TTC549 (cell line): ENCODE measurements around the gene KRT6C.
"Not testable (repeated sequence)": the region's sequence is repeated elsewhere in the genome, so short reads cannot be mapped to it uniquely, and the experiment has no call there.

Experiments
- FAIRE-seq: peaks from 2 replicates; lab custom pipeline; 2012; peaks lifted over from hg19 to GRCh38; lab: Jason Lieb, UNC

The KRT6C gene

DNA sequence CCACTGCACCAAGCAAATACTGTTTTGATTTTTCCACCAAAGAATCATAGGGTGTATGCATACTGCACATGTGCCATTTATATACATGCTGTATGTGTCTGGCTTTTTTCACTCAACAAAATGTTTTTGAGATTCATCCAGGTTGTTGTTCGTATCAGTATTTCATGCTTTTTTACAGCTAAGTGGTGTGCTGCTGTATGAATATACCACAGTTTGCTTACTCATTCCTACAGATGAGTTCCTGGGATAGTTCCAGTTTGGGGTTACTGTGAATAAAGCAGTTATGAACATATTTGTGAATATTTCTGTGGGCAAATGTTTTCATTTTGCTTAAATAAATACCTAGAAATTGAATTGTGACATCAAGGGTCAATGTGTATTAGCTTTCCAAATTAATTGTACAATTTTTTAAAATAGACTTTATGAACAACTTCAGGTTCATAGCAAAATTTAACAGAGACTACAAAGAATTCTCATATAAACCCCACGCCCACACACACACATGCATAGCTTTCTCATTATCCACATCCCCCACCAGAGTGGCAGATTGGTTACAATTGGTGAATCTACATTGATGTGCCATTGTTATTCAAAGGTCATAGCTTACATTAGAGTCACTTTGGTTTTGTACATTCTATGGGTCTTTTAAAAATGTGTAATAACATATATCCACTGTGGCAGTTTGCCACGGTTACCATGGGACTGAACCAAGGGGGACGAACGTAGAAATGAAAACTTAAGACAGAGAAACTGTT lies 26.4 kb upstream of the KRT6C start:
- FAIRE-seq, result no peak

GRCh38 chr12:52498946-52499345 lies 25.3 kb upstream of the KRT6C start:
- FAIRE-seq, result no peak

DNA sequence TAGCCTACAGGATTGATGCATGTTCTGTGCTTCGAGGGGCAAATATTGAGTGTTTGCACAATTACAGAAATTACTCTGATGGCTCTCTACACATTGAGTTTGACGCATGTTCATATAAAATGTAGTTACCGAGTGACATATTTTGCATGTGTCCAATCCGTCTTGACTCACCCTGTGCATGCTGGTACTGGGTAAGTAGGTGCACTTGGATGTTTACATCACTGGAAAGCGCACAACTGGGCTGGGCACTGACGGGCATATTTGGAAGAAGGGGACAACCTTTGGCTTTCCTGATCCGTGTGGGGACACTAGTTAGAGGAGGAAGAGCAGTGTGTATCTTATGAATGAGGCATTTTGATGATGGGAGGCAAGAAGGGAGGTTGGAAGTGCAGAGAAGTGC lies 24.4 kb upstream of the KRT6C start:
- FAIRE-seq, result no peak

DNA sequence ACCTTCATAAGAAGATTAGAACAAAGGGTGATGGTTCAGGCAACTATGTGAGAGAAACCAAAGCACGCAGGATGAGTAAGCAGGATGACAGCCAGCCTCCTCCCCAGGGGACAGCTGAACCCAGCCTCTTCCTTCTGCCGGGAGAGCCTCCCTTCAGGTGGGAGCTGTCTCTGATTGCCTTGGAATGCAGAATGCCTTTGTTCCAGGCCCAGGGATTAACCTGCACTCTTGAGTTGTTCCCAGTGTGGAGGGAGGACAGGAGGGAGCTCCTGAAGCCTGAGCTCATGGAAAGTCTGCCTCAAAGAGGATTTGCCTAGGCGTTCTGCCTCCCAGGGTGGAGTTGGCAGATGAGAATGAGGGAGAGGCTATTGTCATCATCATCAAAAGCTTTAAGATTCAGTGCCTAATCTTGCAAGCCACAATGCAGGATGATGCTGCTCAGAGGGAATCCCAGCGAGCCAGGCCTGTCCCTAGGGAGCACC lies 23.0 kb upstream of the KRT6C start:
- no peak for FAIRE-seq

GRCh38 chr12:52496054-52496453 lies 22.4 kb upstream of the KRT6C start:
- no peak for FAIRE-seq

- no peak for FAIRE-seq
These were observed 21.8 kb upstream of the KRT6C start for GRCh38 chr12:52495389-52495788.

DNA sequence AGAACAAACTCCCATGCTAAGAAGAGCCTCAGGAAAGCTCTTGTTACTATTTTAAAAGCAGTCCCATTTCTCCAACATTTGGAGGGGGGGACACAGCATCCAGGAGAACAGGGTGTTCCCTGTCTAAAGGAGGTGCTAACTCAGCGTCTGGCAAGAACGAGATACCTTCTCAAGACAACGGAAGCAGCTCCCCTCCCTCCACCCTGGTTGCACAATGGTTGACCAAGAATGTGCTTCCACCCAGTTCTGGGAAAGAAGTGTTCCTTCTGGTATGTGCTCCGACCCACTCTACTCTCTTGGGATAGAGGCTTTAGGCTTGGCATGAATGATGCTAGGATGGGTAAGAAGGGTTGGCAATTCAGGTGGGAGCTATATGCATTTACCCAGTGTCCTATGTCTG lies 20.9 kb upstream of the KRT6C start:
- no peak for FAIRE-seq

- FAIRE-seq, result no peak
These were observed 20.5 kb upstream of the KRT6C start for GRCh38 chr12:52494100-52494499.

GRCh38 chr12:52493172-52493571 lies 19.6 kb upstream of the KRT6C start, which contains the start of gene KRT6A:
TSS of gene KRT6A (minus strand) at chr12:52493257. CDS start at chr12:52493188, 69 bp downstream.
- no peak for FAIRE-seq

DNA sequence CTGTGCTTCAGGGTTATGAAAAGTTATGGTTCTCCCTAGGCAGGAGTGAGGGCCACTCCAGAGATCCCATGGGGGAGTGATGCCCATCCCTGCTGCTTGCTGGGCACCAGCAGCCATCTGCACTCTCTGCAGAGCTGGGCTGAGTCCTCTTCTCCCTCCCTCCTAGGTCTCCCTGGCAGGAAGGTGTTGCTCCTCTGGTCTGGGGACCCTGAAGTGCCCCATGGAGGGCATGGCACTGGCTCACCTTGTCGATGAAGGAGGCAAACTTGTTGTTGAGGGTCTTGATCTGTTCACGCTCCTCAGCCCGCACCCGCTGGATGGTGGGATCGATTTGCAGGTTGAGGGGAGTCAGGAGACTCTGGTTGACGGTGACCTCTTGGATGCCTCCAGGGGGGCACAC lies 18.8 kb upstream of the KRT6C start:
- not testable (repeated sequence) for FAIRE-seq

DNA sequence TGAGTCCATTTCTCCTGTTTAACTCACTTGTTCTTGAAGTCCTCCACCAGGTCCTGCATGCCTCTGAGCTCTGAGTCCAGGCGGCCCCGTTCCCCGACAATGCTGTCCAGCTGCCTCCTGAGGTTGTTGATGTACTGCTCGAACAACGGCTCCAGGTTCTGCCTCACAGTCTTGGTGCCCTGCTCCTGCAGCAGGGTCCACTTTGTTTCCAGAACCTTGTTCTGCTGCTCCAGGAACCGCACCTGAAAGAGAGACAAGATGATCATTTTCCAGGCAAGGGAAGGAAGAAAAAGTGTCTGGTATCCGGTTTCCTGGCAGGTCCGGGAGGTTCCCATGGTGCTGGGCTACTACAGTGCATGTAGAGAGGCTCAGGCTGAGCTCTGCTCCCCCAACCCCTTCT lies 17.9 kb upstream of the KRT6C start:
- FAIRE-seq, result not testable (repeated sequence)

DNA sequence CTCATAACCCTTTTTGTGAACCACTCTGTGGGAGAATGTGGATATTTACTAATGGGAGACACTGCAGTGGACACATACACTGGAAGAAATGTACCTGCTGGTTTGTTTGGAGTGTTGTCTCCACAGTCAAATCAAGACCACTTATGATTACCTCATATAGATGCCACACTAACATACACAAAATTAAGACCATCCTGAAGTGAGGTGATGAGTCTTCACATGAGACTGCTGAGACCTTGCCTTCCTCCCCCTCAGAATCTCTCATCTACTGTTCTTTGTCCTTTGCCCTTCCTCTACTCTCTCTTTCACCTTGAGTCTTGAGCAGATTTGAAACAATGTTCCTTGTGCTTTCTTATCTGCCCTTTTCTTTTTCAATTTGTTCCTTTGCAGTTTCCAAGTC lies 15.1 kb upstream of the KRT6C start:
- FAIRE-seq, result no peak

DNA sequence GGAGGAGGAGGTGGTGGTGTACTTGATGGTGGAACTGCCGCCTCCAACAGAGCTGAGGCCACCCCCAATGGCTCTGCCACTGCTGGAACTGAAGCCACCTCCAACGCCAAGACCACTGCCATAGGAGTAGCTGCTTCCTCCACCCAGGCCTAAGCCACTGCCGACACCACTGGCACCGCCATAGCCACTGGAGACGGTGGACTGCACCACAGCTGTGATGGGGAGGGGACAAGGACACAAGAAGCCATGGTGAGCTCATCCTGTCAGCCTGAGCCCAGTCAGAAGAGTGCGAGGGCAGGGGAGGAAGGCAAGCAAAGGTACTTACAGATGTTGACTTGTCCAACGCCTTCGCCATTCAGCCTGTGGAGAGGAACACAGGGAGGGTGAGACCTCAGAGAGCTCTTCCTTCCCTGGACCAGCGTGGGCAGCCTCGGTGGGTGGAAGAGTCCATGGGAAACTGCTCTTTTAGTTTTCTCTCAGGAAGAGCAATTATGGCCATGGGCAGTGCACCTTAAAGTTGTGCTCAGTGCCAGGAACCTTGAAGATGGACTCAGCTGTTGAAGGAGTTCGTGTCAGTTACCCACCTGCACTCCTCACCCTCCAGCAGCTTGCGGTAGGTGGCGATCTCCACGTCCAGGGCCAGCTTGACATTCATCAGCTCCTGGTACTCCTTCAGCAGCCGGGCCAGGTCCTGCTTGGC lies 14.3 kb upstream of the KRT6C start:
- not testable (repeated sequence) for FAIRE-seq

DNA sequence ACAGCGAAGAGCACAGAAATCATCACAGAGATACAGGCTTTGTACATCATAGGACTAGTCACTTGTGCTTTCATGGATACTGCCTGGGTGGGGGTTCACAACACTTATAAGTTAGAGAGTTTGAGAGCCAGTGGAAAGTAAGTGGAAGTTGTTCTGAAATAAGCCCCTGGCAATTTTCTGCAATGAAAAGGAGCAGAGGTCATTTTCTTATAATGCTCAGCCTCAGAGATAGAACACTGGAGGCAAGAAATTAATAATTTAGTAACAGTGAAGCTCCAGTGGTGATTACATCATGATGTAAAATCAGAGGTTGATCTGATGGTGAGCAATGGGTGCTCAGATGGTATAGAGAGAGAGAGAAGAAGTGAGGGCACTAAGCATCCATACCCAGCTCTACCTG lies 13.6 kb upstream of the KRT6C start:
- FAIRE-seq, result no peak

GRCh38 chr12:52486166-52487105 lies 12.8 kb upstream of the KRT6C start:
- no peak for FAIRE-seq

DNA sequence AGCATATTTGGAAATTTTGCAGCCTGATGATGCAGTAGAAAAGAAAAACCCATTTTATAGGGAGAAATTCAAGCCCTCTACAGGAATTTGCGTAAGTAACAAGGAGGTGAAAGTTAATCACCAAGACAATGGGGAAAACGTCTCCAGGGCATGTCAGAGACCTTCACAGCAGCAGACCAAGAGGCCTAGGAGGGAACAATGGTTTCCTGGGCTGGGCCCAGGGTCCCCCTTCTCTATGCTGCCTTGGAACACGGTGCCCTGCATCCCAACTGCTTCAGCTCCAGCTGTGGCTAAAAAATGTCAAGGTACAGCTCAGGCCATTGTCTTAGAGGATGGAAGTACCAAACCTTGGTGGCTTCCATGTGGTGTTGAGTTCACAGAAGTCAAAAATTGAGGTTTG lies 6.5 kb upstream of the KRT6C start:
- no peak for FAIRE-seq

DNA sequence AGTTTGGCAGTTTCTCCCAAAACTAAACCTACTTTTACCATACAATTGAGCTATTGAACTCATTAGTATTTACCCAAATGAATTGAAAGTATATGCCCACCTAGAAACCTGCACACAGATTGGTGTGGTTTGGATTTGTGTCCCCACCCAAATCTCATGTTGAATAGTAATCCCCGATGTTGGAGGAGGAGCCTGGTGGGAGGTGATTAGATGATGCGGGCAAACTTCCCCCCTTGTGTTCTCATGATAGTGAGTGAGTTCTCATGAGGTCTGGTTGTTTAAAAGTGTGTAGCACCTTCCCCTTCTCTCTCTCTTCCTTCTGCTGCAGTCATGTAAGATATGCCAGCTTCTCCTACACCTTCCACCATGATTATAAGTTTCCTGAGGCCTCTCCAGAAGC lies 4.0 kb upstream of the KRT6C start:
- FAIRE-seq, result no peak

DNA sequence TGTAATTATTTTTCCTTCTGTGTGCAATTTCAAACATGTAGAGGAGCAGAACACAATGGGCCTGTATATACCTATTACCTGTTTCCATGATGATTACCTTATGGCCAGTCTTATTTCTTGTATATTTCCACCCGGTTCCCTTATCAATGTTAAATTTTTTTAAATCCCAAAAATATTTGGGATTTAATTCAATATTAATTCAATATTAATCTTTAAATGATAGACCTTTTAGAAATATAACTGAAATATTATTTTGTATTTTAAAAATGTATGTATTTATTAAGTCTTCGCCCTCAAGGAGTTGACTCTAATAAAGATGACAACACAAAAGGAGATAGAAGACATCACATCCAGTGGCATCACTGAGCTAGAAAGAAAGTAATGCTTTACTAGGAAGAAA lies 607 bp upstream of the KRT6C start:
- FAIRE-seq, result no peak

DNA sequence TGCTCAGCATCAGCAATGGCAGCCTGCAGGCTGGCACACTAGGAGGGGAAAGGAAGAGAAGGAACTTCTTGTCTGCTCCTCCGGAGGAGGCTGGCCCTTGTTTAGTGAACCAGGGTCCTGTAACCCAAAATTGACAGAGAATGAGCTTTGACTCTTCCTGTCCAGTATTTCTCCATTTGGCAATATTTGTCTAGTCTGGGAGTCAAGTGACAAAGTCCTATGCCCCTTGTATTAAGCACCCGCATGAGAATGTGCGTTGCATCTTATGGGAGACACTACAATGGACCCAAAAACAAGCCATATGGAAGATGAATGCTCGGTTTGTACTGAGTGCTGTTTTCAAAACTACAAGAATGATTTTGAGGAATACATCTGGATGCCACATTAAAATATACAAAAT lies 3.8 kb downstream of the KRT6C start:
- FAIRE-seq, result no peak

GRCh38 chr12:52464897-52465296 lies 8.7 kb downstream of the KRT6C start:
- no peak for FAIRE-seq

GRCh38 chr12:52461693-52462092 lies 11.9 kb downstream of the KRT6C start:
- no peak for FAIRE-seq

GRCh38 chr12:52458861-52459260 lies 14.7 kb downstream of the KRT6C start:
- no peak for FAIRE-seq

DNA sequence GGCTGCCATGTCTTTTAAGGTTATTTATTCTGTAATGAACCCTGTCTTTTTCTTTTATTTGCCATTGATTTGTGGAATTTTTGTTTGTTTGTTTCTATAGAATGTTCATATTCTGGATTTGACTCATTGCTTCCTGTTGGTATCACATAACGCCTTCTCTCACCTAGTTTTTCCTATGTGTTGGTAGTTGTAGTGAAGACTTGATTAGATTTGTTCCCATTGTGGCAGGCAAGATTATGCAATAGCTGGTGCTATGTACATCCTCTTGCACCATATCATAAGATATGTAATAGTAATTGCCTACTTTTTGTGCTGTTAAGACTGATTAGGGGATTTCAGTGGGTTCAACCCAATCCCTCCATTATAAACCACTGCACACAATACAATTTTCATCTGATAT lies 17.8 kb downstream of the KRT6C start:
- no peak for FAIRE-seq
